Uterus (tissue), 2 donors: Measurements from ENCODE around the gene AMOTL1.

ENCODE experiments used
- POLR2A ChIP-seq, 2 donors: fragments of 450-650 bp; IDR thresholded peaks; one replicate each; pipeline ENCODE4 v1.6.1; 2016; ENCODE audit warnings: antibody characterized with exemption in 2 of 2, mild to moderate bottlenecking in 1 of 2, moderate library complexity in 1 of 2
- TF ChIP-seq, protein P1 (sequence below), 4 experiments: fragments of 200-600 bp in 2 of 4; fragments of 450-650 bp in 2 of 4; sonication (generic) in 2 of 4; IDR thresholded peaks; one replicate each; pipeline ENCODE4 v1.5.1; 2016 to 2019; ENCODE audit warnings: antibody characterized with exemption in 4 of 4, mild to moderate bottlenecking in 2 of 4, moderate library complexity in 1 of 4

DNA sequence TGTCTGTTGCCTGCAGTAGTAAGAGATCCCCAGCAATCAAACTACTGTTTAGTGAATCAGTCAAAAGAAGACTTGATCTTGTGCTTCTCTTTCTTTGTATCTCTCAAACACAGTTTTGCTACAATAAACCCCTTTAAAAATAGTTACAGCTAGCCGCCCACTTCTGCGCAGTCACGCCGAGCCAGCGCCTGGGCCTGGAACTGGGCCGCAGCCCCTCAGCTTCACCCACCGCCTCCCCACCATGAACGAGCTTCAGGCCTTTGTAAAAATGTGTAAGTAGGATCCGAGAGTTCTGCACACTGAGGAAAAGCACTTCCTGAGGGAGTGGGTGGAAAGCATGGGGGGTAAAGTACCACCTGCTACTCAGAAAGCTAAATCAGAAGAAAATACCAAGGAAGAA lies 144.7 kb downstream of the AMOTL1 start:
- TF ChIP-seq, protein P1, sequence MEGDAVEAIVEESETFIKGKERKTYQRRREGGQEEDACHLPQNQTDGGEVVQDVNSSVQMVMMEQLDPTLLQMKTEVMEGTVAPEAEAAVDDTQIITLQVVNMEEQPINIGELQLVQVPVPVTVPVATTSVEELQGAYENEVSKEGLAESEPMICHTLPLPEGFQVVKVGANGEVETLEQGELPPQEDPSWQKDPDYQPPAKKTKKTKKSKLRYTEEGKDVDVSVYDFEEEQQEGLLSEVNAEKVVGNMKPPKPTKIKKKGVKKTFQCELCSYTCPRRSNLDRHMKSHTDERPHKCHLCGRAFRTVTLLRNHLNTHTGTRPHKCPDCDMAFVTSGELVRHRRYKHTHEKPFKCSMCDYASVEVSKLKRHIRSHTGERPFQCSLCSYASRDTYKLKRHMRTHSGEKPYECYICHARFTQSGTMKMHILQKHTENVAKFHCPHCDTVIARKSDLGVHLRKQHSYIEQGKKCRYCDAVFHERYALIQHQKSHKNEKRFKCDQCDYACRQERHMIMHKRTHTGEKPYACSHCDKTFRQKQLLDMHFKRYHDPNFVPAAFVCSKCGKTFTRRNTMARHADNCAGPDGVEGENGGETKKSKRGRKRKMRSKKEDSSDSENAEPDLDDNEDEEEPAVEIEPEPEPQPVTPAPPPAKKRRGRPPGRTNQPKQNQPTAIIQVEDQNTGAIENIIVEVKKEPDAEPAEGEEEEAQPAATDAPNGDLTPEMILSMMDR (IDR thresholded peaks at IDR 0.05): no peak
- TF ChIP-seq POLR2A (IDR thresholded peaks at IDR 0.05): no peak
